ENCODE measurements around the gene CSNK2A1.
"Not testable (repeated sequence)": the region's sequence is repeated elsewhere in the genome, so short reads cannot be mapped to it uniquely, and the experiment has no call there.

DNA sequence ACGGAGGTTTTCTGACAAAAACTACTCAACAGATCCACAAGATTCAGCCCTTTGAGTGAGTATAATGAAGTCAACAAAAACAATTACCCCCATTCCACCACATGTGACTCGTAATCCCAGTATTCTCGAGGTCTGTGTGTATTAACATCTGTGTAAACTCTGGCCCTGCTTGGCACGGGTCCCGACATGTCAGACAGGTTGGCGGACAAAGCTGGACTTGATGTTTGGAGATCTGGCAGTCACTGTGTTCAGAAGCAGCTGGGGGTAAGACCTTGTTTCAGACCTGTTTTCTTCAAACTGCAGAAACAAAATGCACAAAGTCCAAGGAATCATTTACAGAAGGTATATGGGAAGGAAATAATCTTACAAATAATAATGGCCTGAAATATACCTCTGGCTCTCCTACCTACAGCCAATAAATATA is 35.2 kb downstream of the CSNK2A1 start:
- TF ChIP-seq, protein P1, sequence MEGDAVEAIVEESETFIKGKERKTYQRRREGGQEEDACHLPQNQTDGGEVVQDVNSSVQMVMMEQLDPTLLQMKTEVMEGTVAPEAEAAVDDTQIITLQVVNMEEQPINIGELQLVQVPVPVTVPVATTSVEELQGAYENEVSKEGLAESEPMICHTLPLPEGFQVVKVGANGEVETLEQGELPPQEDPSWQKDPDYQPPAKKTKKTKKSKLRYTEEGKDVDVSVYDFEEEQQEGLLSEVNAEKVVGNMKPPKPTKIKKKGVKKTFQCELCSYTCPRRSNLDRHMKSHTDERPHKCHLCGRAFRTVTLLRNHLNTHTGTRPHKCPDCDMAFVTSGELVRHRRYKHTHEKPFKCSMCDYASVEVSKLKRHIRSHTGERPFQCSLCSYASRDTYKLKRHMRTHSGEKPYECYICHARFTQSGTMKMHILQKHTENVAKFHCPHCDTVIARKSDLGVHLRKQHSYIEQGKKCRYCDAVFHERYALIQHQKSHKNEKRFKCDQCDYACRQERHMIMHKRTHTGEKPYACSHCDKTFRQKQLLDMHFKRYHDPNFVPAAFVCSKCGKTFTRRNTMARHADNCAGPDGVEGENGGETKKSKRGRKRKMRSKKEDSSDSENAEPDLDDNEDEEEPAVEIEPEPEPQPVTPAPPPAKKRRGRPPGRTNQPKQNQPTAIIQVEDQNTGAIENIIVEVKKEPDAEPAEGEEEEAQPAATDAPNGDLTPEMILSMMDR (IDR thresholded peaks at IDR 0.05; ENCODE audit: low read length): not testable (repeated sequence)
- TF ChIP-seq EZH2 (optimal IDR thresholded peaks at IDR 0.05; ENCODE audit: low read depth, low read length): not testable (repeated sequence)

Data from MM.1S (cell line).